ENCODE results near the gene DNAH6.
"Not testable (repeated sequence)": the region's sequence is repeated elsewhere in the genome, so short reads cannot be mapped to it uniquely, and the experiment has no call there.

DNAH6 gene

GRCh38 chr2:84516234-84516986, at the start of gene DNAH6:
TSS of gene DNAH6 (plus strand) at chr2:84516498. CDS start at chr2:84517827, 1,329 bp downstream.
- no peak for DNase-seq (ENCODE audit: low spot score)

DNA sequence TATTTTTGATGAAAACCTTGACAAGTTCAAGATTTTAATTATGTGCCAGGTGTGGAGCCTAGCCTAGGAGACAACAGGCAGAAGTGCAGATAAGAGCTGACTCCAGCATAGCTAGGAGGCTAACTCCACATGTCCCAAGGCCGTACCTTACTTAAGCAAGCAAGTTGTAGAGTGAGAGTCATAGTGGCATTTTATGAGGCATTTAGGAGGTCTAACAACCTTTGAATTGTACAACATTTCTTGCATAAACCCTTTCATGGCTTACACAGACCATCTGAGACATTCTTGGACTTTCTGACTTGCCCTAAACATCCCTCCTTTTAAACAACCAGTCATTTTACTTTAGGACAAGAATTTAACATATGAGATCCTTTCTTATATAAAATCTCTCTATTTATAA, 48.9 kb upstream of the DNAH6 start:
- no peak for DNase-seq (ENCODE audit: low spot score)

DNA sequence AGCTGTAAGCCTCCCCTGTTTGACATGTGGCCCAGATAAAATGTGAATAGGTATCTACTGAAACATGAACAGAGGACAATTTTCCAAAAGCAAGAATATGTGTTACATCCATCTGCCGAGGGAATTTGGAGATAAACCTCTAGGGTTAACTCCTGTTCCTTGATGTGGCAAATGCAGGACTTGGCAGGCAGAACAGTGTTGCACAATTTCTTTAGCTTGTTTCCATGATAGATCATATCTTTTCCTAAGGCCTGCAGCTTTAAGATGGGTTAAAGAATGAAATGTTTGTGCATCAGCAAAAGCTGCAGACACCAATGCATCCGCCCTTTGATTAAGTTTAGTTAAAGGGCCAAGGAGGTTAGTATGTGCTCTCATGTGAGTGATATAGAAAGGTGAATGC, 43.9 kb upstream of the DNAH6 start:
- not testable (repeated sequence) for DNase-seq (ENCODE audit: low spot score)

DNA sequence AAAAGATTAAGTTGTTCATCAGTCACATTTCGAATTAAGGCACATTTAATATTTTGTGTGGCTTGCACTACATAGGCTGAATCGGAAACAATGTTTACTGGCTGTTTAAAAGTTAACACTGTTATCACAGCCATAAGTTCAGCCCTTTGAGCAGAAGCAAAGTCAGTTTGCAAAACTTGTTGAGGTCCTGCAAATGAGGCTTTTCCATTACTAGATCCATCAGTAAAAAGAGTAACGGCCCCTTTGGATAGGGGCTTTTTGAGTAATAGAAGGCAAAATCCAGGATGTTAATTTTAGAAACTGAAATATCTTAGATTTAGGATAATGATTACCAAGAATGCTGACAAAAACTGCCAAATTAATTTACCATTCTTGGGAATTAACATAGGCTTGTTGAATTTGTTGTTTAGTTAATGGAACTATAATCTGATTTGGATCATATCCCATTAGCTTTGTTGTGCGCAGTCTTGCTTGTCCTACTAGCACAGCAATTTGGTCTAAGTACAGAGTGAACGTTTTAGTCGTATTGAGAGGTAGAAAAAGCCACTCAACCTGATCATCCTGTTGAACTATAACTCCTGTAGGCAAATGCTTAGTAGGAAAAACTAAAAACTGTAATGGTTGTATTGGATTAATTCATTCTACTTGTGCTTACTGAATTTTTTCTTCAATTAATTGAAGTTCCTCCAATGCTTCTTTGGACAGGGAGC, 43.3 kb upstream of the DNAH6 start:
- DNase-seq (ENCODE audit: low spot score): no peak

DNA sequence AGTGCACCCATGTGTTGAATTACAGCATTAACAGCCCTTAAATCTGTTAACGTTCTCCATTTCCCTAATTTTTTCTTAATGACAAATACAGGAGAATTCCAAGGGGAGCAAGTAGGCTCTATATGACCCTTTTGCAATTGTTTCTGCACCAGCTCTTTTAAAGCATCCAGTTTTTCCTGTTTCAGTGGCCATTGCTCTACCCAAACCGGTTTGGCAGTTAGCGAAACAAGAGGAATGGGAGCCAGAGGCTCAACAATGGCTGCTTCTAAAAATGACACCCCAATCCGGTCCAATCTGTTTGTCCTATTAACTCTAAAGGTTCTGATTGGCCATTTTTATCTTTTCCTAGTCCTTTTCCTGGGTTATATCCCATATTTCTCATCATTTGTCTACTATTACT, 42.1 kb upstream of the DNAH6 start:
- no peak for DNase-seq (ENCODE audit: low spot score)

GRCh38 chr2:84477886-84478285, 38.4 kb upstream of the DNAH6 start:
- DNase-seq (ENCODE audit: low spot score): no peak

DNA sequence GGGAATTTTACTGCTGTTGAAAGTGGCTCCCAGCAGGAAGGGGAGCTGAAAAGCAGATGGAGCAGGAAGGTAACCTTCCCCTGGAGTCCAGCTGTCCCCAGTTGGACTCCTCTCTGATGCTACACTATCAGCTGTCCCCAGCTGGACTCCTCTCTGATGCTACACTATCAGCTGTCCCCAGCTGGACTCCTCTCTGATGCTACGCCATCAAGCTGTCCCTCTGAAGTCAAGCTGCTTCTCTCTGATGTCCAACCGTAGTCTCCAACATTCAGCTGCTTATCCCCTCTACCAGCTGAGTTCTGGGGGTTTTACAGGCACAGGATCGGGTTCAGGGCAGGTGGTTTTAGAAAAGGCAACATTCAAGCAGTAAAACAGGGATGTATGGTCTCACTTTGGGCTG, 37.4 kb upstream of the DNAH6 start:
- DNase-seq (ENCODE audit: low spot score): no peak

DNA sequence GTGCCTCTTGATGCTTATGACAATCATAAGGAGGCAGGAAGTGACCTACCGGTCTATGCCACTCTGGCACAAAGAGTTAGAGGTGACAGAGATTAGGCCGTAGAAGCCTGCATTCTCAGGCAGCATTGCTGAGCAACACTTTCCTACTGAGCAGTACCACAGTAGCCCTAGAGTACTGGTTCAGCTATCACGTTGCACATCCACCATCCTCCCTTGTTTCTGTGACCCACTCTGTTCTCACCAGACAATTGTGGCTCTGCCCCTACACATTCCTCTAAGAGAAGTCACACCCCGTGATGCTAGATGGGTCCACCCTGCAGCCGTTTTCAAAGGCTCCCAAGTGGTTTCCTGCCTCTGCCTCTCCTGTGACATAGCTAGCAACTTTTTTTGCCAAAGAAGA, 34.6 kb upstream of the DNAH6 start:
- DNase-seq (ENCODE audit: low spot score): no peak

- DNase-seq (ENCODE audit: low spot score): no peak
These were observed 33.7 kb upstream of the DNAH6 start for GRCh38 chr2:84482603-84483002.

- DNase-seq (ENCODE audit: low spot score): no peak
These were observed 33.0 kb upstream of the DNAH6 start for GRCh38 chr2:84483320-84483719.

GRCh38 chr2:84486441-84487115, 29.7 kb upstream of the DNAH6 start:
- DNase-seq (ENCODE audit: low spot score): no peak

DNA sequence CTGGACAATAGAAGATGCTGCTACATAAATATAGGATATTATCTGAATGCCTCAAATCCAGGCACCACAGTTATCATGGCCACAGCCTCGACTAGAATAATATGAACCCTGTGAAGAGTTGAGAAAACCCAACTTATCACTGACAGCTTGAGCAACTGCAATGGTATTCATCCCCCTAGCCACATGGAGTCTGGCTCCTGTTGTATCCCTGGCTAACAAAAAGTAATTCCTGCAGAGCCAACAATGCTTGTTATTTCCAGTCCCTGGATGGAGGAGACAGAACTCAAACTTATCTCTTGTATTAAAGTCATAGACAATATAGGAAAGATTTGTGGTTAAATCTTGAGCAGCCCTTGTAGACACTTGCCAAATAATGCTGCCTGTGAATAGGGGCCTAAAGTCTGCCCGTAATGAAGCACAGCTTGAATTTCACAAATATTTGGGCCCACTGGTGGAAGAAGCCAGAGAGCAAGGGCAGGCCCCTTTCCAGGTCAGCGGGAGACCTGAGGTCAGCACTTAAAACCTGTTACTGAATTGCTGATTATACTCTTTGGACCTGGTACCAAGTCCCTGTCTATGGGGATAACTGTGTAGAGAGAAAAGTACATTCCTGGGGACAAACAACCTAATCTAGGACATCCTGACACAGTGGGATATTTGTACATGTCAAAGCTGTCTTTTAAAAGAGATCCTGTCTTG, 28.9 kb upstream of the DNAH6 start:
- DNase-seq (ENCODE audit: low spot score): no peak

DNA sequence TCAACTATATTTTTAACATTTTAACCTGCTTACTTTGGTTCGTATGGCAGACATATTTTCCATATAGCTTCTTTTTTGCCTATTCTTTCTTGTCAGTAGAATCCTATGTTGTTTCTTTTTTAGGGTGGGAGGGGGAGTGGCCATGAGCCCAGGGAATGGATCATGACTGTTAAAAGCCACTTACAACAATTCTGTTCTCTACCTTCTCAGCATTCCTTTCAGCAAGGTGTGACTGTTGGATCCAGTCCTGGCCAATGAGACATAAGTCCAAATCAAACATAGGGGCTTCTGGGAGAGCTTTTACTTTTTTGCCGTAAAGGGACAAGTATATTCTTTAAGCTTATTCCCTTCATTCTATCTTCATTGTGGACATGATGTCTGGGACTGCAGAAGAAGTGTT, 25.0 kb upstream of the DNAH6 start:
- DNase-seq (ENCODE audit: low spot score): no peak

GRCh38 chr2:84491741-84492140, 24.6 kb upstream of the DNAH6 start:
- no peak for DNase-seq (ENCODE audit: low spot score)

- no peak for DNase-seq (ENCODE audit: low spot score)
These were observed 23.7 kb upstream of the DNAH6 start for GRCh38 chr2:84492571-84492970.

DNA sequence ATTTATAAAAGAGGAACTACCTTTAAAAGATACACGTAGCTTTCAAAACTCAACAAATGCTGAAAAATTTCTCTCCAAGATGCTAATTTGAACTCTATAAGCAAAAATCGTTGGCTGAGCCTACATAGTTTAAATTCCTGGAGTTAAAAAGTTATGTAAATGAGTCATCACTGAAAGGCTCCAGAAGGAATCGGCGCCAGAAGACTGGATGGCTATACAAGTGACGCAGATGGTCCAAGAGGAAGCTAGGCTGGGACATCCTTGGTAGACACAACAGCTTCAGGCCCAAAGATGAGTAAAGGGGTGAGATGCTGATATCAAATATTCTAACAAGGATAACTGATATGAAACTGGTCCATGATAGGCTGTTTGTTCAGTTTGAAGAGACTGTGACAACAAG, 22.8 kb upstream of the DNAH6 start:
- DNase-seq (ENCODE audit: low spot score): no peak

DNA sequence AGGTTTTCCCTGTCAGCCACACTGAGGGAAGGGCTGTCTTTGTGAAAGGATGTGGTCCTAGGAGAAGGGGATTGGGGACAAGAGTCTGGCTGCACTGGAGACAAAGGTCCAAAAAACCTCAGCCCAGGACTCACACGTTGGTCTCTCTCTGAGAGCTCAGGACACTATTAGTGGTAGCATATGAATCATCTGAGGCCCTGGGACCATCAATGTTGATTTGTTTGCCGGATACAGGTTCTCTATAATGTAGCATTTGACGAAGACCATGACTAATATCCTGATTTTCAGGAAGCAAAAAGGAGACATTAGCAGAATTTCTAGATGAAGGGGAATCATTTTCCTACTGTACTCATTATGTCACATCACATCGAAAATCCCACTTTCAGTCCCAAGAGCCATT, 22.2 kb upstream of the DNAH6 start:
- DNase-seq (ENCODE audit: low spot score): no peak

- DNase-seq (ENCODE audit: low spot score): peak; percentile 9
These were observed 20.7 kb upstream of the DNAH6 start for GRCh38 chr2:84495539-84496146.

GRCh38 chr2:84496386-84496785, 19.9 kb upstream of the DNAH6 start:
- DNase-seq (ENCODE audit: low spot score): no peak

GRCh38 chr2:84497285-84497684, 19.0 kb upstream of the DNAH6 start:
- no peak for DNase-seq (ENCODE audit: low spot score)

GRCh38 chr2:84498150-84498799, 18.0 kb upstream of the DNAH6 start:
- no peak for DNase-seq (ENCODE audit: low spot score)

- not testable (repeated sequence) for DNase-seq (ENCODE audit: low spot score)
These were observed 5.3 kb upstream of the DNAH6 start for GRCh38 chr2:84511024-84511423.

Measured in hematopoietic multipotent progenitor cell treated with erythropoietin and hydrocortisone succinate and interleukin-3 and kit ligand, for 15 days (in vitro differentiated cells).